ENCODE results near the gene GABRR1.

- TF ChIP-seq CTCF (IDR thresholded peaks at IDR 0.05; ENCODE audit: extremely low read depth in 1 of 2, insufficient read depth in 1 of 2, low read depth in 1 of 2, low read length in 2 of 2): no peak
- TF ChIP-seq POLR2A (IDR thresholded peaks at IDR 0.05; ENCODE audit: low read depth, low read length): no peak
- no peak for TF ChIP-seq GATA2 (IDR thresholded peaks at IDR 0.05; ENCODE audit: insufficient read depth, insufficient read length, low read depth, low read length)
- no peak for TF ChIP-seq MYC (IDR thresholded peaks at IDR 0.05; ENCODE audit: low read depth, low read length)
- TF ChIP-seq POLR2AphosphoS5 (IDR thresholded peaks at IDR 0.05; ENCODE audit: insufficient read depth, low read depth, low read length): no peak
- no peak for TF ChIP-seq EZH2 (IDR thresholded peaks at IDR 0.05; ENCODE audit: borderline replicate concordance, low read depth, low read length, severe bottlenecking)
- TF ChIP-seq JUN (IDR thresholded peaks at IDR 0.05; ENCODE audit: borderline replicate concordance, insufficient read depth, insufficient read length, low read depth): no peak
- no peak for TF ChIP-seq MAX (IDR thresholded peaks at IDR 0.05; ENCODE audit: insufficient read depth, insufficient read length)
- no peak for TF ChIP-seq FOS (IDR thresholded peaks at IDR 0.05; ENCODE audit: borderline replicate concordance, insufficient read depth, low read length)
Measured at GRCh38 chr6:89131599-89131998, 85.6 kb downstream of the GABRR1 start.

All from endothelial cell of umbilical vein (primary cell).